ENCODE results near the gene RUSF1. TPM values are rescaled to one million over a fixed set of nuclear protein-coding genes. Genes with fewer than 3 reads are reported as not detected.

Gene RUSF1
- total and polyA plus RNA-seq, 2 donors (not counting 1 experiment from before 2014, with no cell fraction given): 23.1 to 41.8 TPM

DNA sequence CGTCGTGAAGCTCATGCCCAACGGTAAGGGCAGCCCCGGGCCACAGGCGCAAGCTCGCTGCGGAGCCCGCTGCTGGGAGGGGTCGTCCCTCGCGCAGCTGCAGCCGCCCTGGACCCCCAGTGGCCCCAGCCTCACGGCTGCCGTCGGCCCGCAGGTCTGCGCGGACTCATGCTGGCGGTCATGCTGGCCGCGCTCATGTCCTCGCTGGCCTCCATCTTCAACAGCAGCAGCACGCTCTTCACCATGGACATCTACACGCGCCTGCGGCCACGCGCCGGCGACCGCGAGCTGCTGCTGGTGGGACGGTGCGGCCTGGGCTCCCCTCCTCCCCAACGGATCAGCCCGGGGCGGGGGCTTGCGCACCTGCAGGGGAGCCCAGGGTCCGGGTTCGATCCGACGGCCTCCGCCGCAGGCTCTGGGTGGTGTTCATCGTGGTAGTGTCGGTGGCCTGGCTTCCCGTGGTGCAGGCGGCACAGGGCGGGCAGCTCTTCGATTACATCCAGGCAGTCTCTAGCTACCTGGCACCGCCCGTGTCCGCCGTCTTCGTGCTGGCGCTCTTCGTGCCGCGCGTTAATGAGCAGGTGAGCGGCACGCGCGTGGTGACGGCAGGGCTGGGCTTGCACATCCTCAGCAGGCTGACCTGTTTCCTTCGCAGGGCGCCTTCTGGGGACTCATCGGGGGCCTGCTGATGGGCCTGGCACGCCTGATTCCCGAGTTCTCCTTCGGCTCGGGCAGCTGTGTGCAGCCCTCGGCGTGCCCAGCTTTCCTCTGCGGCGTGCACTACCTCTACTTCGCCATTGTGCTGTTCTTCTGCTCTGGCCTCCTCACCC, 19.5 kb downstream of the RUSF1 start:
- peaks cover 9% of the 10 kb centered on the region for H3K4me1 ChIP-seq (ENCODE audit: control insufficient read depth, extremely low read depth, insufficient read depth, low read length)
- peaks cover 15% of the 10 kb centered on the region for H3K36me3 ChIP-seq (ENCODE audit: control insufficient read depth, insufficient read depth, low read length)
- DNase-seq (ENCODE audit: low read depth in 2 of 2): no peak
- H3K27me3 ChIP-seq (ENCODE audit: control insufficient read depth, insufficient read depth, low read length): peaks cover 11% of the 10 kb centered on the region
- H3K79me2 ChIP-seq (ENCODE audit: control insufficient read depth, insufficient read depth, low read length): no peaks in the 10 kb centered on the region
- peak overlapping the region; percentile 36 for H3K4me2 ChIP-seq (ENCODE audit: extremely low read depth, insufficient read depth, low read length)
- no peak overlapping the region for H3K27ac ChIP-seq (ENCODE audit: insufficient read depth, low read length)
- no peaks in the 10 kb centered on the region for H4K20me1 ChIP-seq (ENCODE audit: control insufficient read depth, extremely low read depth, insufficient read depth, low read length)
- H3K4me3 ChIP-seq (replicated peaks in 1 of 4; ENCODE audit: control extremely low read depth in 1 of 4, insufficient read depth in 1 of 4, low read depth in 3 of 4, low read length in 4 of 4): peak overlapping the region in 1 of 4 experiments; percentile 60
- H3K9me3 ChIP-seq (ENCODE audit: control insufficient read depth, insufficient read depth, low read depth, low read length): no peaks in the 10 kb centered on the region
- no peak overlapping the region for H3K9ac ChIP-seq (ENCODE audit: insufficient read depth, low read length)
- H2AFZ ChIP-seq (ENCODE audit: low read length): no peak overlapping the region
- TF ChIP-seq EZH2 (IDR thresholded peaks at IDR 0.05; ENCODE audit: low read length, missing control alignments): no peak
- TF ChIP-seq, protein P1, sequence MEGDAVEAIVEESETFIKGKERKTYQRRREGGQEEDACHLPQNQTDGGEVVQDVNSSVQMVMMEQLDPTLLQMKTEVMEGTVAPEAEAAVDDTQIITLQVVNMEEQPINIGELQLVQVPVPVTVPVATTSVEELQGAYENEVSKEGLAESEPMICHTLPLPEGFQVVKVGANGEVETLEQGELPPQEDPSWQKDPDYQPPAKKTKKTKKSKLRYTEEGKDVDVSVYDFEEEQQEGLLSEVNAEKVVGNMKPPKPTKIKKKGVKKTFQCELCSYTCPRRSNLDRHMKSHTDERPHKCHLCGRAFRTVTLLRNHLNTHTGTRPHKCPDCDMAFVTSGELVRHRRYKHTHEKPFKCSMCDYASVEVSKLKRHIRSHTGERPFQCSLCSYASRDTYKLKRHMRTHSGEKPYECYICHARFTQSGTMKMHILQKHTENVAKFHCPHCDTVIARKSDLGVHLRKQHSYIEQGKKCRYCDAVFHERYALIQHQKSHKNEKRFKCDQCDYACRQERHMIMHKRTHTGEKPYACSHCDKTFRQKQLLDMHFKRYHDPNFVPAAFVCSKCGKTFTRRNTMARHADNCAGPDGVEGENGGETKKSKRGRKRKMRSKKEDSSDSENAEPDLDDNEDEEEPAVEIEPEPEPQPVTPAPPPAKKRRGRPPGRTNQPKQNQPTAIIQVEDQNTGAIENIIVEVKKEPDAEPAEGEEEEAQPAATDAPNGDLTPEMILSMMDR (conservative IDR thresholded peaks at IDR 0.05 in 1 of 2, IDR thresholded peaks at IDR 0.05 in 1 of 2; ENCODE audit: low read depth in 1 of 2, low read length in 2 of 2): no peak

DNA sequence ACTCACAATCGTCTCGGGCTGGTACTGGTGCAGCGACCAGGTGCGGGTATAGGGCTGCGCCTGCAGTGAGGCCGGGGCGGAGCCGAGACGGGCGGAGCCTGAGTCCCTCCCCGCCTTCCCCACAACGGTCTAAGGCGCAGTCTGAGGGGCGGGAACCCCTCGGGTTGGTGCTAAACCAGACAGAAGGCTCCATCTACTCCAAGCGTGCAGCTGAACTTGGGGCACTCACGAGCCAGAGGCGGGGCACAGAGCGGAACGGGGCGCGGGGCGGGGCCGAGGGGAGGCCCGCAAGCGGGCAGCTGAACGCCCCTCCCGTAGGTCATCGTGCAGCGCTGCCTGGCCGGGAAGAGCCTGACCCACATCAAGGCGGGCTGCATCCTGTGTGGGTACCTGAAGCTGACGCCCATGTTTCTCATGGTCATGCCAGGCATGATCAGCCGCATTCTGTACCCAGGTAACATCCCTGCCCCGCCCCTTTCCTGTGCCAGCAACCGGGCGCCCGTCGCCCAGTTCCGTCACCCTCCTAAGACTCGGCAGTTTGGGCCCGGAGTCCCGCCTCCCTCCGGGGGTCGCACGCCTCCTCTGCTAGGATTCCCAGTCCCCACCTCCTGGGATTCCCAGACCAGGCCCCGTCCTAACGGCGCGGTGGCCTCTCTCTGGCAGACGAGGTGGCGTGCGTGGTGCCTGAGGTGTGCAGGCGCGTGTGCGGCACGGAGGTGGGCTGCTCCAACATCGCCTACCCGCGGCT, 20.3 kb downstream of the RUSF1 start:
- Histone ChIP-seq H3K79me2 (ENCODE audit: control insufficient read depth, insufficient read depth, low read length) (no peaks in the 10 kb centered on the region), H3K27ac (ENCODE audit: insufficient read depth, low read length) (no peak overlapping the region), H4K20me1 (ENCODE audit: control insufficient read depth, extremely low read depth, insufficient read depth, low read length) (no peaks in the 10 kb centered on the region), H3K4me2 (ENCODE audit: extremely low read depth, insufficient read depth, low read length) (peak overlapping the region; percentile 36), H3K4me3 (replicated peaks in 1 of 4; ENCODE audit: control extremely low read depth in 1 of 4, insufficient read depth in 1 of 4, low read depth in 3 of 4, low read length in 4 of 4) (peak overlapping the region; percentile 3 to 60 (median 36)), H3K9me3 (ENCODE audit: control insufficient read depth, insufficient read depth, low read depth, low read length) (no peaks in the 10 kb centered on the region), H2AFZ (ENCODE audit: low read length) (peak overlapping the region; percentile 35), H3K27me3 (ENCODE audit: control insufficient read depth, insufficient read depth, low read length) (peaks cover 11% of the 10 kb centered on the region), H3K4me1 (ENCODE audit: control insufficient read depth, extremely low read depth, insufficient read depth, low read length) (peaks cover 9% of the 10 kb centered on the region), H3K9ac (ENCODE audit: insufficient read depth, low read length) (peak overlapping the region; percentile 17), H3K36me3 (ENCODE audit: control insufficient read depth, insufficient read depth, low read length) (peaks cover 8% of the 10 kb centered on the region)
- peak; percentile 25 to 32 for DNase-seq (ENCODE audit: low read depth in 2 of 2)
- TF ChIP-seq, protein P1 (conservative IDR thresholded peaks at IDR 0.05 in 1 of 2, IDR thresholded peaks at IDR 0.05 in 1 of 2; ENCODE audit: low read depth in 1 of 2, low read length in 2 of 2): no peak
- peak; percentile 62 for TF ChIP-seq EZH2 (IDR thresholded peaks at IDR 0.05; ENCODE audit: low read length, missing control alignments)

DNA sequence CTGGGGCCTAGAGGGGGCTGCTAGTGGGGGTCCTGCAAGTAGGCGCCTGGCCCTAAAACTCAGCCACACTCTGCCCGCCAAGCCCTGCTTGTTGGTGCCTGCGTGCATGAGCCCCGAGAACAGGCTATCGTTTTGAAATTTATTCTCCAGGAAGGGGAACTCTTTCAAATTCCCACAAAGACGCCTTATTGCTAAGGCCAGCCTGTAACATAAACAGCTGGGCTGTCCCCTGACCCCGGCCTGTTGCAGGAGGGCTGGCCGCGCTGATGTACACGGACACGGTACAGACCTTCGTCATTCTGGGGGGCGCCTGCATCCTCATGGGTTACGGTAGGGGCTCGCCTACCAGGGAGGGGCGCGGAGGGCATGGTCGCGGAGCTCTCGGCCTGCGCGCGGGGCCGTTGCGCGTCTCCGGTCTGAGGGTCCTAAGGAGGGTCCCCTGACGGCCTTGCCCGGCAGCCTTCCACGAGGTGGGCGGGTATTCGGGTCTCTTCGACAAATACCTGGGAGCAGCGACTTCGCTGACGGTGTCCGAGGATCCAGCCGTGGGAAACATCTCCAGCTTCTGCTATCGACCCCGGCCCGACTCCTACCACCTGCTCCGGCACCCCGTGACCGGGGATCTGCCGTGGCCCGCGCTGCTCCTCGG, 21.0 kb downstream of the RUSF1 start:
- no peak overlapping the region for H2AFZ ChIP-seq (ENCODE audit: low read length)
- peak overlapping the region; percentile 3 to 60 (median 36) for H3K4me3 ChIP-seq (replicated peaks in 1 of 4; ENCODE audit: control extremely low read depth in 1 of 4, insufficient read depth in 1 of 4, low read depth in 3 of 4, low read length in 4 of 4)
- H3K4me2 ChIP-seq (ENCODE audit: extremely low read depth, insufficient read depth, low read length): peak overlapping the region; percentile 36
- H3K27me3 ChIP-seq (ENCODE audit: control insufficient read depth, insufficient read depth, low read length): peaks cover 11% of the 10 kb centered on the region
- no peak overlapping the region for H3K27ac ChIP-seq (ENCODE audit: insufficient read depth, low read length)
- no peaks in the 10 kb centered on the region for H3K9me3 ChIP-seq (ENCODE audit: control insufficient read depth, insufficient read depth, low read depth, low read length)
- no peaks in the 10 kb centered on the region for H3K79me2 ChIP-seq (ENCODE audit: control insufficient read depth, insufficient read depth, low read length)
- H3K9ac ChIP-seq (ENCODE audit: insufficient read depth, low read length): no peak overlapping the region
- no peak for TF ChIP-seq EZH2 (IDR thresholded peaks at IDR 0.05; ENCODE audit: low read length, missing control alignments)
- TF ChIP-seq, protein P1 (conservative IDR thresholded peaks at IDR 0.05 in 1 of 2, IDR thresholded peaks at IDR 0.05 in 1 of 2; ENCODE audit: low read depth in 1 of 2, low read length in 2 of 2): no peak
- H4K20me1 ChIP-seq (ENCODE audit: control insufficient read depth, extremely low read depth, insufficient read depth, low read length): no peaks in the 10 kb centered on the region
- H3K4me1 ChIP-seq (ENCODE audit: control insufficient read depth, extremely low read depth, insufficient read depth, low read length): peaks cover 9% of the 10 kb centered on the region
- DNase-seq (ENCODE audit: low read depth in 2 of 2): no peak
- H3K36me3 ChIP-seq (ENCODE audit: control insufficient read depth, insufficient read depth, low read length): peaks cover 5% of the 10 kb centered on the region
